HG03342 (cell line): ENCODE data around the gene PAPSS2.
"Not testable (repeated sequence)": the region's sequence is repeated elsewhere in the genome, so short reads cannot be mapped to it uniquely, and the experiment has no call there.

ENCODE experiments used
- ATAC-seq: cut with Tn5 transposase; IDR thresholded peaks from one replicate; pipeline ENCODE4 v1.9.1; 2021; ENCODE audit warnings: mild to moderate bottlenecking, moderate library complexity; ENCODE audit not compliant: unreplicated experiment

Gene PAPSS2

GRCh38 chr10:87742992-87743610, 83.4 kb downstream of the PAPSS2 start:
- ATAC-seq: not testable (repeated sequence)

GRCh38 chr10:87744606-87745005, 84.9 kb downstream of the PAPSS2 start:
- no peak for ATAC-seq

DNA sequence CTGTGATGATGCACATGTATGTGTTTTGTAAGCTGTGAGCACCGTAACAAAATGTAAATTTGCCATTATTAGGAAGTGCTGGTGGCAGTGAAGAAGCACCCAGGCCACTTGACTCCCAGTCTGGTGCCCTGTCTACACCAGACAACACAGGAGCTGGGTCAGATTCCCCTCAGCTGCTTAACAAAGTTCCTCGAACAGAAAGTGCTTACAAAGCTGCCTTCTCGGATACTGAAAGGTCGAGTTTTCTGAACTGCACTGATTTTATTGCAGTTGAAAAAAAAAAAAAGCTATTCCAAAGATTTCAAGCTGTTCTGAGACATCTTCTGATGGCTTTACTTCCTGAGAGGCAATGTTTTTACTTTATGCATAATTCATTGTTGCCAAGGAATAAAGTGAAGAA, 87.2 kb downstream of the PAPSS2 start:
- ATAC-seq: no peak

DNA sequence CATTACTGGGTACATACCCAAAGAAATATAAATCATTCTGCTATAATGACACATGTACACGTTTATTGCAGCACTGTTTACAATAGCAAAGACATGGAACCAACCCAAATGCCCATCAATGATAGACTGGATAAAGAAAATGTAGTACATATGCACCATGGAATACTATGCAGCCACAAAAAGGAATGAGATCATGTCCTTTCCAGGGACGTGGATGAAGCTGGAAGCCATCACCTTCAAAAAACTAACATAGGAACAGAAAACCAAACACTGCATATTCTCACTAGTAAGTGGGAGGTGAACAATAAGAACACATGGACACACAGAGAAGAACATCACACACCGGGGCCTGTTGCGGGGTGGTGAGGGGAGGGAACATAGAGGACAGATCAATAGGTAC, 88.6 kb downstream of the PAPSS2 start:
- ATAC-seq: not testable (repeated sequence)

GRCh38 chr10:87750001-87750671, 90.5 kb downstream of the PAPSS2 start:
- ATAC-seq: peak; percentile 21

DNA sequence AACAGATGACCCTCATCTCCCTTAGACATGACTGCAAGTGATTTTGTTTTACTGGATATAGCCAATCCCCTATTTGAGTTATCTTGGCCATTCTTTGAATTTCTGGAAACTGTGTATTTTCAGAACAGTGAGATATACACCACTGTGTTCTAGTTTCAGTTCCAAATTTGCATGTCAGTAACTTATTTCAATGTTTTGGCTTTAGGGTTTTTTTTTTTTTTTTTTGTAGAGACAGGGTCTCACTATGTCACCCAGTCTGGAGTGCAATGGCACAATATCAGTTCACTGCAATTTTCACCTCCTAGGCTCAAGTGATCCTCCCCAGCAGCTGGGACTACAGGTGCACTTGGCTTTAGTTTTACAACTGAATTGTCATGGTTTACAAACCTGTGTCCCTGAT, 91.1 kb downstream of the PAPSS2 start:
- ATAC-seq: peak; percentile 51

DNA sequence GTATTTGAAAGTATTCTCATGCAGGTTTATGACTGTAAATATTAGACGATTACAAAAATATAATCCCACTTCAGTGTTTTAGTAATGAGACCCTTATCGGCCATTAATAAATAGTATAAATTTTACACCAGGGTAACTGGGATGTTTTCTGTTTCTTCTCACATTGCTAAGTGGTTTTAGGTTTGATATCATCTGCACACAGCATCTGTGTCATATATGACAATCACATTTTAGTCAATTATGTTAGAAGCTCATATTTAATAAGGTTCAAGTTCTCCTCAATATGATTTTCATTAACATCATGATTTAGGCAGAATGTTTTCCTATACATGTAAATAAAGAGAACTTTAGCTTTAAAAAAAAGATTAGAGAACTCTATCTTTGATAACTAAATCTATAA, 91.6 kb downstream of the PAPSS2 start:
- no peak for ATAC-seq

DNA sequence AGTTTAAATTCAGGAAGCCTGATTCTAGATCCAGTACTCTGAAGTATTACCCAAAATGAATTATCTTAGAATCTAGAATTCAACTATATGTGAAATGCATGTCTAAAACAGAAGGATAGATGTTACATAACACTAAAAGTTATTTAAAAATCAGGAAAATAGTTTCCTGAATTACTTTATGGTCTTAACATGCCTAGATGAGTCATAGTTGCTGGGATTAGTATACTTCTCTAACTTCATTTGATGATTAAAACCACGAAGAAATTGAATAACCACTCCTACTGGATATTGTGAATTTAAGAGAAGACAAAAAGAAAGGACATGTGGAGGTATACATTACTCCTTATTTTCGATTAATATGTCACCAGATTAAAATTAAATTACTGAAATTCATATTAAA, 92.9 kb downstream of the PAPSS2 start:
- ATAC-seq: no peak

DNA sequence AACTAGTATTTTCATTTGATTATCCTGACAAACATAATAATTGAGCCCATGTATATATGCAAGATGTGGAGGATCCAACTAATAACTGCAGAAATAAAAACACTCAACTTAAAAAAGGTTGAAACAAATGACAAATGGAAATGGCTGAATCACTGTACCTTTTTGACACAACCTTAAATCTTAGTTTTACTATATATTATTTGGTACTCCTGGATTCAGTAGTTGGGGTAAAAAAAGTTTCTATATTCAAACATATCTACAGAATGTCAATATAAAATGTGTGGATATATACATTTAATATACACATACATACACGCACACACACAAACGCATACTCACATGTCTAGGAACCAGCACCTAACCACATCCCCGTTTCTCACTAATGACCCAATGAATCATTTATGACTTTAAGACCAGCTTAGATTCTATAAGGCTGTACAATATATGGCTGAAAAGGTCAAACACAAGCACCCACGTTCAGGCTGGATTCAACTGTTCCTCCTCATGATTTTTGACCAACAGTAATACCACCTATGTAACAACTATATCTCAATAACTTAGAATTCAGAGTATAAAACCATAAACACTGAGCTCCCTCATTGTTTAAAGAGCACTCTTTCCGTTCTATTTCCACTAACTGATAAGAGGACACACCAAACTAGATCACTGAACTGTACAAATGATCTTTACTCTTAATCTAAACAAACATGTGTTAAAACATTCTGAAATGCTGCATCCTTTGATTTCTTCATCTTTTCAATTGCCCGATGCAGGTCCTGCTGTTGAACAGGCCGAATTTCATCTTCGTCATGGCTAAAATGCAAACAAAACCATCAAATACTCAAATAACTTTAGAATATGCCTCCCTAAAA, 94.6 kb downstream of the PAPSS2 start:
- ATAC-seq: no peak

GRCh38 chr10:87757685-87758084, 98.0 kb downstream of the PAPSS2 start:
- no peak for ATAC-seq

GRCh38 chr10:87759551-87759950, 99.9 kb downstream of the PAPSS2 start:
- ATAC-seq: no peak

DNA sequence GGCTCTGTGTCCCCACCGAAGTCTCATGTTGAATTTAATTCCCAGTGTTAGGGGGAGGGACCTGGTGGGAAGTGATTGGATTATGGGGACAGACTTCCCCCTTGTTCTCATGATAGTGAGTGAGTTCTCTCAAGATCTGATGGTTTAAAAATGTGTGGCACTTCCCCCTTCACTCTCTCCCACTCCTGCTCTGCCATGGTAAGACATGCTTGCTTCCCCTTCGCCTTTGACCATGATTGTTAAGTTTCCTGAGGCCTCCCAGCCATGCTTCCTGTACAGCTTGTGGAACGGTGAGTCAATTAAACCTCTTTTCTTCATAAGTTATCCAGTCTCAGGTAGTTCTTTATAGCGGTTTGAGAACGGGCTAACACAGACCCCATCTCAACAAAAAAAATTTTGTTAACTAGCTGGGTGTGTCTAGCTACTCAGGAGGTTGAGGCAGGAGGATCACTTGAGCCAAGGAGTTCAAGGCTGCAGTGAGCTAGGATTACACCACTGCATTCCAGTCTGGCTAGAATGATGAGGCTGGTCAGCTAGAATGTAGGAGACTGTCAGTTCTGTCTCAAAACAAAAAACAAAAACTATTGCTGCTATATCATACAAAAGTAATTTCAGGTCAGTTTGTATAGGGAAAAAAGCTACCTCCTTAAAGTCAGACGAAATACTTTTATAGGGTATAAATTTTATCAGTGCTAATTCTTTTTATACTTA, 100.7 kb downstream of the PAPSS2 start:
- no peak for ATAC-seq

GRCh38 chr10:87761153-87761552, 101.5 kb downstream of the PAPSS2 start:
- no peak for ATAC-seq

- ATAC-seq: no peak
Observed at GRCh38 chr10:87761892-87762291, 102.2 kb downstream of the PAPSS2 start.

DNA sequence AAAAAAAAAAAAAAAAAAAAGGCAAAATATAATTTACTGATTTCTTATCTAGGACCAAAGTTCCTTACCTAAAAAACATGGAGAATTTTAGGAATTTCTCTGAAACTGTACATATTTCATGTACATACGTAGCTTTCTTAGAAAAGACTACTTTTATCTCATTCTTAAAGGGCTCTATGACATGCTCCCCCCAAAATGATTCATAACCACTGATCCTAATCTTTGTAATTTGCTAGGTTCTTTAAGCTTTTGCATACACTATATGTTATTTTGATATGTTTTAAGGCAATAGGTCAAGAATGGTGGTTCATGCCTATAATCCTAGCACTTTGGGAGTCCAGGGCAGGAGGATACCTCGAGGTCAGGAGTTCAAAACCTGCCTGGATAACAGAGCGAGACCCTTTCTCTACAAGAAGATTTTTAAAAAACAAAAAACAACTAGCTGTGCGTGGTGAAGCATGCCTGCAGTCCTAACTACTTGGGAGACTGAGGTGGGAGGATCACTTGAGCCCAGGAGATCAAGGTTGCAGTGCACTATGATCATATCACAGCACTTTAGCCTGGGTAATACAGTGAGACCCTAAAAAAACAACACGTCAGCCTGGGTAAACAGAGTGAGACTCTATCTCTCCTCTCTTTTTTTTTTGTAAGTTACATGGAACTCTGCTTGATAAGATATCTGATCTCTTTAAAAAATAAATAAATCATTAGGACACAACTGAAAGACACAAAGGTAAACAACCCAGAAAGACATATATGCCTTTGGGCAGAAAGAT, 103.6 kb downstream of the PAPSS2 start:
- no peak for ATAC-seq

DNA sequence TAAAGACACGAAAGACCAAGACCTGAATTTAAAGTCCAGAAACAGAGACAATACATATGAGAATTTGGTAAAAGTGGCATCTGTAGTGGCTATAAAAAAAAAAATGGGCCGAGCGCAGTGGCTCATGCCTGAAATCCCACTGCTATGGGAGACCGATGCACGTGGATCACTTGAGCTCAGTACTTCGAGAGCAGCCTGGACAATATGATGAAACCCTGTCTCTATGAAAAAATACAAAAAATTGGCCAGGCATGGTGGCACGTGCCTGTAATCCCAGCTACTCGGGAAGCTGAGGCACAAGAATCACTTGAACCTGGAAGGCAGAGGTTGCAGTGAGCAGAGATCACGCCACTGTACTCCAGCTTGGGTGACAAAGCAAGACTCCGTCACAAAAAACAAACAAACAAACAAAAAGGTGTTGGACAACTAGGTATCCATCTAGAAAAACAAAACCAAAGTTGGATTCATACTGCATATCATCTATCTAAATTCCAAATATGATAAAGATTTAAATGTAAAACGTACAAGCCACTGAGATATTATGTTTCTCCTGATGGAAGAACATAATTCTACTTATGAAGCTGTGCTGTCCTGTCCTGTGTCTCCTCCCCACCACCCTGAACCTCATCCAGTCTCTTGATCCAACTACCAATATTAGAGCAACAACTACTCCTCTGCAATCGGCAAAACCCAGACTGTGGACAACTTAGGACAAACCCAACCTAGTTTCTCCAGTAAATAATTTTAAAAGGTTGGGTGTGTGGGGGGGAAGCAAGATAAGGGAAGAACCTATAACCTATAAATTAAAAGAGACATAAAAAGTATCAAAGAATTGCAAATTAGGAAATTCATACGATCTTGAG, 104.6 kb downstream of the PAPSS2 start:
- ATAC-seq: no peak

- no peak for ATAC-seq
Observed at GRCh38 chr10:87765666-87766376, 106.1 kb downstream of the PAPSS2 start.

- ATAC-seq: no peak
Observed at GRCh38 chr10:87767253-87767652, 107.6 kb downstream of the PAPSS2 start.
